Testis (tissue), 3 donors: ENCODE results near the gene RBFOX1. TPM values are rescaled to one million over a fixed set of nuclear protein-coding genes. Genes with fewer than 3 reads are reported as not detected.

Experiments
- DNase-seq: peaks from one replicate; pipeline ENCODE4 v3.0.0-alpha.2; 2019
- H3K27ac ChIP-seq, 2 donors: fragments of 200-600 bp; sonication (generic); one replicate each; pipeline ENCODE4 v1.5.1; 2019
- H3K27me3 ChIP-seq: fragments of 200-600 bp; sonication (generic); one replicate; pipeline ENCODE4 v1.5.1; 2019
- H3K36me3 ChIP-seq: fragments of 200-600 bp; sonication (generic); one replicate; pipeline ENCODE4 v1.5.1; 2017; ENCODE audit warnings: low read depth; ENCODE audit errors: missing control alignments
- H3K4me1 ChIP-seq: fragments of 200-600 bp; sonication (generic); one replicate; pipeline ENCODE4 v1.5.1; 2019
- H3K4me3 ChIP-seq, 2 donors: fragments of 200-600 bp; sonication (generic); one replicate each; pipeline ENCODE4 v1.5.1; 2017 to 2019
- H3K9me3 ChIP-seq: fragments of 200-600 bp; sonication (generic); one replicate; pipeline ENCODE4 v1.5.1; 2017
- CTCF ChIP-seq, 3 experiments: fragments of 450-650 bp in 2 of 3; fragments of 200-600 bp in 1 of 3; sonication (generic) in 1 of 3; IDR thresholded peaks; one replicate each; pipeline ENCODE4 v1.5.1; 2016 to 2019; ENCODE audit warnings: antibody characterized with exemption in 3 of 3, mild to moderate bottlenecking in 2 of 3, moderate library complexity in 1 of 3
- POLR2A ChIP-seq: fragments of 450-650 bp; IDR thresholded peaks from one replicate; pipeline ENCODE4 v1.6.1; 2017; ENCODE audit warnings: antibody characterized with exemption, mild to moderate bottlenecking, moderate library complexity
- WGBS, 2 donors: methylation state at CpG; one replicate each; pipeline ENCODE4 v1.1.5; 2018; 5-methylcytosine and 5-hydroxymethylcytosine counted together
- intact Hi-C: fragments of 100-400 bp; cut with DNase I; formaldehyde crosslinking; loops from one replicate; pipeline ENCODE4 v1.15.1; 2023; ENCODE audit warnings: low total_unique reads
- polyA plus RNA-seq: library from polyadenylated mRNA; stranded (reverse); fragments of 350-450 nt; fragmentation: Illumina TruSeq; extraction: RNeasy Lipid Tissue Mini Kit (QIAGEN cat#74804); gene quantifications from one replicate; pipeline ENCODE4 v1.2.3, GENCODE V29; 2014; ENCODE audit warnings: low read depth, low replicate concordance; ENCODE audit not compliant: insufficient read depth
- total RNA-seq, 2 donors: library from RNA; depleted of rRNA; stranded (reverse); fragments of >200 nt; gene quantifications; one replicate each; pipeline ENCODE4 v1.2.3, GENCODE V29; 2016

Gene RBFOX1
- total and polyA plus RNA-seq, 3 donors from 2014 or later, result 0.68 to 2.8 (median 1.1) TPM

GRCh38 chr16:7515543-7515942 is 182.9 kb downstream of the RBFOX1 start:
- Histone ChIP-seq H3K9me3 (no peaks in the 10 kb centered on the region), H3K36me3 (no peaks in the 10 kb centered on the region), H3K27ac (no peak overlapping the region), H3K4me1 (no peaks in the 10 kb centered on the region), H3K27me3 (no peaks in the 10 kb centered on the region), H3K4me3 (no peak overlapping the region)
- TF ChIP-seq POLR2A (no peak), CTCF (IDR thresholded peaks at IDR 0.05) (no peak)
- DNase-seq, result no peak
- 80 to 84% methylated on average over 5 of the region's 5 CpGs for WGBS, 2 donors
- intact Hi-C loops, result no loop called here

GRCh38 chr16:7517496-7517895 is 184.9 kb downstream of the RBFOX1 start:
- 39 to 55% methylated on average over 2 of the region's 2 CpGs for WGBS, 2 donors
- DNase-seq, result no peak
- H3K27ac ChIP-seq, result no peak overlapping the region
- intact Hi-C loops, result no loop called here
- no peaks in the 10 kb centered on the region for H3K36me3 ChIP-seq
- H3K27me3 ChIP-seq, result no peaks in the 10 kb centered on the region
- no peak overlapping the region for H3K4me3 ChIP-seq
- TF ChIP-seq CTCF (IDR thresholded peaks at IDR 0.05) (no peak), POLR2A (no peak)
- H3K9me3 ChIP-seq, result no peaks in the 10 kb centered on the region
- H3K4me1 ChIP-seq, result no peaks in the 10 kb centered on the region

GRCh38 chr16:7518158-7518557 is 185.5 kb downstream of the RBFOX1 start:
- DNase-seq, result no peak
- no peak for TF ChIP-seq POLR2A
- no peak for TF ChIP-seq CTCF (IDR thresholded peaks at IDR 0.05)
- Histone ChIP-seq H3K4me3 (no peak overlapping the region), H3K27me3 (no peaks in the 10 kb centered on the region), H3K27ac (no peak overlapping the region), H3K9me3 (no peaks in the 10 kb centered on the region), H3K36me3 (no peaks in the 10 kb centered on the region), H3K4me1 (no peaks in the 10 kb centered on the region)
- WGBS, 2 donors, result 78 to 82% methylated on average over 8 to 25 of the region's 25 CpGs
- intact Hi-C loops, result no loop called here

GRCh38 chr16:7521834-7522233 is 189.2 kb downstream of the RBFOX1 start:
- TF ChIP-seq CTCF (IDR thresholded peaks at IDR 0.05) (no peak), POLR2A (no peak)
- H3K27me3 ChIP-seq, result no peaks in the 10 kb centered on the region
- WGBS, 2 donors, result 75 to 76% methylated on average over 6 of the region's 6 CpGs
- no peaks in the 10 kb centered on the region for H3K4me1 ChIP-seq
- H3K4me3 ChIP-seq, result no peak overlapping the region
- H3K27ac ChIP-seq, result no peak overlapping the region
- intact Hi-C loops, result no loop called here
- no peak for DNase-seq
- H3K9me3 ChIP-seq, result no peaks in the 10 kb centered on the region
- no peaks in the 10 kb centered on the region for H3K36me3 ChIP-seq

- no peaks in the 10 kb centered on the region for H3K9me3 ChIP-seq
- H3K27me3 ChIP-seq, result no peaks in the 10 kb centered on the region
- no peak overlapping the region for H3K4me3 ChIP-seq
- H3K4me1 ChIP-seq, result no peaks in the 10 kb centered on the region
- WGBS, 2 donors, result 56 to 59% methylated on average over 5 of the region's 5 CpGs
- TF ChIP-seq CTCF (IDR thresholded peaks at IDR 0.05) (no peak), POLR2A (no peak)
- H3K27ac ChIP-seq, result no peak overlapping the region
- no peak for DNase-seq
- intact Hi-C loops, result no loop called here
- H3K36me3 ChIP-seq, result no peaks in the 10 kb centered on the region
Observed at GRCh38 chr16:7524419-7524818, 191.8 kb downstream of the RBFOX1 start.
